Astrocyte of the spinal cord (primary cell): ENCODE data around the gene GALNT12.

Source experiments
- DNase-seq: peaks from one replicate; pipeline ENCODE4 v3.0.0; 2011; ENCODE audit warnings: low read depth, low spot score
- H3K4me3 ChIP-seq: 2 replicates; pipeline ENCODE4 v1.5.1; 2011; ENCODE audit warnings: low read depth, mild to moderate bottlenecking, low read length, moderate library complexity
- in situ Hi-C: cut with HindIII; loops from 2 replicates; pipeline ENCODE4 v1.10.0; 2017; ENCODE audit warnings: low sequenced_read_pairs
- TF ChIP-seq, protein P1 (sequence below): IDR thresholded peaks from 2 replicates; pipeline ENCODE4 v1.5.1; 2012; ENCODE audit warnings: low read depth, mild to moderate bottlenecking, low read length, inconsistent platforms

The GALNT12 gene

DNA sequence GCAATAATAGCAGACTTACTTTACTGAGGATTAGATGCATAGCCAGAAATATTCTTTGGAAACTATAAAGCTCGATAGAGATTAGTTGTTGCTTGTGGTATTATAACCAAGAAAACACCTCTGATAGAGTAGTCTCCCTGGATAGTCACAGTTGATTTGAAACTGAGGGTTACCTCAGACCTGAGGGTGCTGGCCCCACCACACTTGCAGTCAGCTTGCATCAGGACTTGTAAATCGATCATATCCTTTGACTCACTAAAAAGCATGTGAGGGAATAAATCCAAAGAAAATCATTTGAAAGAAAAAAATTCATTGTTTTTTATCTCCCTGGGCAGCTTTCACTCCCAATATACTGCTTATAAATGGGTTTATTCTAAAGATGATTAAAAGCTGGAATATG, 39.4 kb downstream of the GALNT12 start:
- no peak for DNase-seq
- H3K4me3 ChIP-seq: no peak overlapping the region
- in situ Hi-C loops: no loop called here
- TF ChIP-seq, protein P1, sequence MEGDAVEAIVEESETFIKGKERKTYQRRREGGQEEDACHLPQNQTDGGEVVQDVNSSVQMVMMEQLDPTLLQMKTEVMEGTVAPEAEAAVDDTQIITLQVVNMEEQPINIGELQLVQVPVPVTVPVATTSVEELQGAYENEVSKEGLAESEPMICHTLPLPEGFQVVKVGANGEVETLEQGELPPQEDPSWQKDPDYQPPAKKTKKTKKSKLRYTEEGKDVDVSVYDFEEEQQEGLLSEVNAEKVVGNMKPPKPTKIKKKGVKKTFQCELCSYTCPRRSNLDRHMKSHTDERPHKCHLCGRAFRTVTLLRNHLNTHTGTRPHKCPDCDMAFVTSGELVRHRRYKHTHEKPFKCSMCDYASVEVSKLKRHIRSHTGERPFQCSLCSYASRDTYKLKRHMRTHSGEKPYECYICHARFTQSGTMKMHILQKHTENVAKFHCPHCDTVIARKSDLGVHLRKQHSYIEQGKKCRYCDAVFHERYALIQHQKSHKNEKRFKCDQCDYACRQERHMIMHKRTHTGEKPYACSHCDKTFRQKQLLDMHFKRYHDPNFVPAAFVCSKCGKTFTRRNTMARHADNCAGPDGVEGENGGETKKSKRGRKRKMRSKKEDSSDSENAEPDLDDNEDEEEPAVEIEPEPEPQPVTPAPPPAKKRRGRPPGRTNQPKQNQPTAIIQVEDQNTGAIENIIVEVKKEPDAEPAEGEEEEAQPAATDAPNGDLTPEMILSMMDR: no peak

DNA sequence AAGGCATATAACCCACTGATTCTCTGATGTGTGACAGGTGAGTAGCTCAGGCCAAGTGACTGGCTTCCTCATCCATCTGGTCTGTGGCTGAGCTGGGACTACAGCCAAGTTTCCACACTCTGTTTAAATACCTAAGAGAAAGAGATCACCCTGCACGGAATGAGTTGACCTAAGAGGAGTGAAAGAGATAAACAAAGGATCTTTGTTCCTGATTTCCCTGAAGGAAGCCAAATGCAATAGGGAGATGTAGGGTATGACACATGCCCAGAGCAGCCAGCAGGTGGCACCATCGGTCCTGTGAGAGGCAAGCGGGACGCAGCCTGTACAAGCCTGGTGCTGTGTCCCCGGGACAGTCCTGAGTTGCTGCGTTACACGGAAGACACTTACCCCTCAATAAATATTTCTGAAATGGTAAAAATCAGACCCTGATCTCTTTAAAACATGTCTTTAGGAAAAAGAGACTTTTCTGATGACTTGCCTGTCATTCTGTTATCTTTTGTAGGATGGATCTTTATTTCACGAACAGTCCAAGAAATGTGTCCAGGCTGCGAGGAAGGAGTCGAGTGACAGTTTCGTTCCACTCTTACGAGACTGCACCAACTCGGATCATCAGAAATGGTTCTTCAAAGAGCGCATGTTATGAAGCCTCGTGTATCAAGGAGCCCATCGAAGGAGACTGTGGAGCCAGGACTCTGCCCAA, 41.1 kb downstream of the GALNT12 start:
- peak overlapping the region; percentile 21 for H3K4me3 ChIP-seq
- in situ Hi-C loops: no loop called here
- peak; percentile 85 for DNase-seq

DNA sequence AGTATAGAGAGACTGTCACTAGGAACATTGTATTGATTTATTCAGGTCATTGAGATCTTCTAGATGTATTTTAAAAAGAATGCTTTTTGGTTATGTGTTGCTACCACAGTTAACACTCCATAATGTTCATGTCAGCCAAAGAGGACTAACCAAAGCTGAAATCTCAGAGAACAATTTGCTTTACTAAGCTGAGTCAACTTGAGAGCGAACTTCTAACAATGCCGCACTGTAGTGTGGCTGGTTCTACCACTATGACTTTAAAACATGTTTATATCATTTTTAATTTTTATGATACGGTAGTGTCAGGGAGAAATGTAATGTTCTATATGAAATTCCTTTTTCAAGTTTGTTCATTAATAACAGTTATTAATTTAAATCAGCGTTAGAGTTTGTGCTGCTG, 42.1 kb downstream of the GALNT12 start:
- TF ChIP-seq, protein P1: no peak
- in situ Hi-C loops: no loop called here
- DNase-seq: no peak
- no peak overlapping the region for H3K4me3 ChIP-seq

More for the DNA sequence above, 41.1 kb downstream of the GALNT12 start:
- TF ChIP-seq, protein P1: peak; percentile 95

DNA sequence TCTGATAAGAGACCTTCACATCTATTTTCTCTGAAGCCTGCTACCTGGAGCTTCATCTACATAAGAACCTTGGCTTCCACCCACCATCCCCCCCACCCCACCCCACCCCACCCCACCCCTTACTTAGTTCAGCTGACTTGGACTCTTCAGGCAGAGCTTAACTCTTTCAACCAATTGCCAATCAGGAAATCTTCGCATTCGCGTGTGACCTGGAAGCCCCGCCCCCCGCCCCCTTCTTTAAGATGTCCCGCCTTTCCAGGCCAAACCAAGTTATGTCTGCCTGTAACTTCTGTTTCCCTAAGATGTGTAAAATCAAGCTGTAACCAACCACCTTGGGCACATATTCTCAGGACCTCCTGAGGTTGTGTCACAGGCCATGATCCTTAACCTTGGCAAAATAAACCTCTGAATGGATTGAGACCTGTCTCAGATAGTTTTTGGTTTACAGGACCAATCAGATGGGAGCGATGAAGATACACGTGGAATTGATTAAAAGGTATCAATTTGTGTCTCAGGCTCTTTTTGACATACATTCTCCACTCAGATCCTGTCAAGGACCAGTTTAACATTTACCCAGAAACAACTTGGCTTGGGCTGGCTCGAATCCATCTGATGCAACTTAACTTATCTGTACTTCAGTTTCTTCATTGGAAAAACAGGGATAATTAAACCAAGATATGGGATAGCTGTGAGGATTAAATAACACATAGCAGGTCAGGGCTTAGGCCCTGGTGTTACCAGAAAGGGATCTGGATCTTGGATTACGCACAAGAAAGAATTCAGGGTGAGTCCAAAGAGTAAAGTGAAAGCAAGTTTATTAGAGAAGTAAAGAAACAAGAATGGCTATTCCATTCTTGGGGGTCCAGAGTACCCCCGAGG, 43.6 kb downstream of the GALNT12 start:
- no peak overlapping the region for H3K4me3 ChIP-seq
- in situ Hi-C loops: no loop called here
- TF ChIP-seq, protein P1: no peak
- DNase-seq: no peak

DNA sequence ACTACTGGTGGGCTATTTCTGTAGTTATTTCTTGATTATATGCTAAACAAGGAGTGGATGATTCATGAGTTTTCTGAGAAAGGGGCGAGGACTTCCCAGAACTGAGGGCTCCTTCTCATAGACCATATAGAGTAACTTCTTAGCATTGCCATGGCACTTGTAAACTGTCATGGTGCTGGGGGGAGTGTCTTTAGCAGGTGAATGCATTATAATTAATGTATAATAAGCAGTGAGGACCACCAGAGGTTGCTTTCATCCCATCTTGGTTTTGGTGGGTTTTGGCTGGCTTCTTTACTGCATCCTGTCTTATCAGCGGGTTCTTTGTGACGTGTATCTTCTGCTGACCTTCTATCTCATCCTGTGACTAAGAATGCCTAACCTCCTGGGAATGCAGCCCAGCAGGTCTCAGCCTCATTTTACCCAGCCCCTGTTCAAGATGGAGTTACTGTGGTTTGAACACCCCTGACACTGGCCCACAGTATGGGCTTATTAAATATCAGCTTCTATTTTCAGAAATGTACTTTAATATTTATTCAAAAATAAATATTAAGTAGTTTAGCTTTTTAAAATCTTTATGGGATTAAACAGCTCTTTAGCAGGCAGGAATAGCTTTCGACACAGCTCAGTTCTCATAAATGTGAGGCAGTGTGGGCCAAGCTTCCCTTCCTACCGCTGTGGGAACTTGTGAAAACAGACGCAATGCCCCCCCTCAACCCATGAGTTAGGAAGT, 44.4 kb downstream of the GALNT12 start:
- TF ChIP-seq, protein P1: no peak
- DNase-seq: no peak
- H3K4me3 ChIP-seq: no peak overlapping the region
- in situ Hi-C loops: no loop called here

DNA sequence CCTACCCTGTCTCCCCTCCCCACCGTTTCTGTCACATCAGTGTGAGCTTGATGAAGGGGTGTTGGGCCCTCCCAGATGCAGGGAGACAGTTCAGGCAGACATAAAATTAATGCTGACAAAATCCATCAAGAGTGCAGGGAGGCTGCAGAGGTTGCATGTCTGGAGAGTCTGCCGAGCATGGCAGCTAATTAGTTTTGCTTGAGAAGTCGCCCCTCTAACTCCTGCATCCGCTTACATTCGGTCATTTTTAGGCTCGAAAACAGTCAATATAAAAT, 44.9 kb downstream of the GALNT12 start:
- TF ChIP-seq, protein P1: no peak
- in situ Hi-C loops: no loop called here
- no peak for DNase-seq
- no peak overlapping the region for H3K4me3 ChIP-seq
